Glomerular visceral epithelial cell (primary cell): ENCODE measurements around the gene COL4A2.

ENCODE experiments used
- DNase-seq: peaks from one replicate; pipeline ENCODE4 v3.0.0-alpha.2; 2016; ENCODE audit errors: extremely low spot score

Gene COL4A2

GRCh38 chr13:110272227-110272626 is 34.9 kb upstream of the COL4A2 start:
- DNase-seq = no peak

GRCh38 chr13:110272651-110273050 is 34.4 kb upstream of the COL4A2 start:
- DNase-seq = no peak

- DNase-seq = no peak
These were observed 33.8 kb upstream of the COL4A2 start for GRCh38 chr13:110273254-110273653.

- DNase-seq = no peak
These were observed 32.4 kb upstream of the COL4A2 start for GRCh38 chr13:110274687-110275086.

GRCh38 chr13:110275931-110276552 is 31.0 kb upstream of the COL4A2 start:
- DNase-seq = no peak

GRCh38 chr13:110276553-110276950 is 30.5 kb upstream of the COL4A2 start:
- DNase-seq = no peak

GRCh38 chr13:110277357-110277975 is 29.6 kb upstream of the COL4A2 start:
- no peak for DNase-seq

GRCh38 chr13:110278859-110279258 is 28.2 kb upstream of the COL4A2 start:
- DNase-seq = no peak

GRCh38 chr13:110279684-110280083 is 27.4 kb upstream of the COL4A2 start:
- DNase-seq = no peak

GRCh38 chr13:110280231-110280813 is 26.8 kb upstream of the COL4A2 start:
- no peak for DNase-seq

GRCh38 chr13:110280985-110281688 is 25.9 kb upstream of the COL4A2 start:
- DNase-seq = no peak

GRCh38 chr13:110281736-110282135 is 25.3 kb upstream of the COL4A2 start:
- DNase-seq = no peak

GRCh38 chr13:110282316-110282841 is 24.7 kb upstream of the COL4A2 start:
- DNase-seq = no peak

- no peak for DNase-seq
These were observed 23.2 kb upstream of the COL4A2 start for GRCh38 chr13:110283736-110284517.

GRCh38 chr13:110284779-110285484 is 22.2 kb upstream of the COL4A2 start:
- DNase-seq = no peak

- DNase-seq = no peak
These were observed 20.9 kb upstream of the COL4A2 start for GRCh38 chr13:110285991-110286832.

GRCh38 chr13:110286833-110287819 is 20.0 kb upstream of the COL4A2 start:
- no peak for DNase-seq

GRCh38 chr13:110289174-110289573 is 17.9 kb upstream of the COL4A2 start:
- DNase-seq = no peak

- DNase-seq = no peak
These were observed 17.4 kb upstream of the COL4A2 start for GRCh38 chr13:110289661-110290060.
